GM13976 (cell line): ENCODE data around the gene SGCD.
"Not testable (repeated sequence)": the region's sequence is repeated elsewhere in the genome, so short reads cannot be mapped to it uniquely, and the experiment has no call there.

ENCODE experiments used
- DNase-seq: peaks from one replicate; pipeline ENCODE4 v3.0.0; 2012; ENCODE audit warnings: low spot score
- CTCF ChIP-seq: IDR thresholded peaks from 2 replicates; pipeline ENCODE4 v1.5.1; 2012; ENCODE audit warnings: borderline replicate concordance, mild to moderate bottlenecking; ENCODE audit not compliant: insufficient read depth; ENCODE audit errors: extremely low read depth, missing control alignments, control extremely low read depth
- in situ Hi-C: fragments of 300-500 bp; cut with MboI; formaldehyde crosslinking; loops from one replicate; pipeline ENCODE4 v1.12.0; 2022; ENCODE audit warnings: low sequenced_read_pairs, mixed read lengths, inconsistent platforms; ENCODE audit not compliant: unreplicated experiment

Gene SGCD

GRCh38 chr5:156593546-156593945 lies 266.6 kb downstream of the SGCD start:
- no peak for TF ChIP-seq CTCF
- no peak for DNase-seq

GRCh38 chr5:156594406-156594805 lies 267.4 kb downstream of the SGCD start:
- TF ChIP-seq CTCF = no peak
- in situ Hi-C loops = no loop called here
- no peak for DNase-seq

More at GRCh38 chr5:156593546-156593945, 266.6 kb downstream of the SGCD start:
- in situ Hi-C loops = no loop called here

- no peak for DNase-seq
- no peak for TF ChIP-seq CTCF
- in situ Hi-C loops = no loop called here
These were observed 268.3 kb downstream of the SGCD start for GRCh38 chr5:156595132-156595787.

GRCh38 chr5:156597276-156597675 lies 270.3 kb downstream of the SGCD start:
- DNase-seq = no peak
- TF ChIP-seq CTCF = no peak
- in situ Hi-C loops = no loop called here

GRCh38 chr5:156598964-156599363 lies 272.0 kb downstream of the SGCD start:
- DNase-seq = no peak
- no peak for TF ChIP-seq CTCF
- in situ Hi-C loops = no loop called here

- in situ Hi-C loops, DNase-seq: not testable (repeated sequence)
These were observed 283.6 kb downstream of the SGCD start for GRCh38 chr5:156610582-156610981.

- no peak for TF ChIP-seq CTCF
- in situ Hi-C loops = no loop called here
- no peak for DNase-seq
These were observed 288.9 kb downstream of the SGCD start for GRCh38 chr5:156615901-156616300.
